CD4-positive, alpha-beta T cell (primary cell): ENCODE measurements around the gene CAMK4. TPM values are rescaled to one million over a fixed set of nuclear protein-coding genes. Genes with fewer than 3 reads are reported as not detected.

Source experiments
- ATAC-seq: fragments of 200-7000 bp; cut with Tn5 transposase; one replicate; pipeline ENCODE4 v1.10.0; 2022; ENCODE audit warnings: mild to moderate bottlenecking; ENCODE audit not compliant: poor library complexity
- CTCF ChIA-PET: fragments of 350-600 bp; sonication (Branson Sonifier 250); formaldehyde crosslinking; loops from one replicate; lab custom pipeline; 2021; ENCODE audit warnings: antibody characterized with exemption, inconsistent platforms; lab: Charles Lee
- POLR2A ChIA-PET: fragments of 350-600 bp; sonication (Branson Sonifier 250); formaldehyde crosslinking; loops from one replicate; lab custom pipeline; 2021; ENCODE audit warnings: antibody characterized with exemption, inconsistent platforms; lab: Charles Lee
- DNase-seq, 14 experiments: peaks; one replicate each; pipeline ENCODE4 v3.0.0-alpha.2; 2013 to 2020; ENCODE audit warnings: mixed read lengths in 2 of 14
- H3K27ac ChIP-seq, 2 donors: one replicate each; pipeline versions ENCODE4 v1.5.1 to v1.7.0; 2013; ENCODE audit warnings: low read length in 2 of 2, low read depth in 1 of 2, mild to moderate bottlenecking in 1 of 2
- H3K27me3 ChIP-seq, 2 experiments: 1 replicate in 1 of 2; 2 replicates in 1 of 2; pipeline versions ENCODE4 v1.6.1 to v1.7.0; 2013; ENCODE audit warnings: low read length in 2 of 2, control low read depth in 1 of 2, mild to moderate bottlenecking in 1 of 2, moderate library complexity in 1 of 2; ENCODE audit not compliant: insufficient read depth in 2 of 2, control insufficient read depth in 1 of 2
- H3K36me3 ChIP-seq: one replicate; pipeline ENCODE4 v1.6.1; 2013; ENCODE audit warnings: low read length, control low read depth; ENCODE audit not compliant: insufficient read depth
- H3K4me1 ChIP-seq: one replicate; pipeline ENCODE4 v1.6.1; 2013; ENCODE audit warnings: low read length, control low read depth; ENCODE audit not compliant: insufficient read depth
- H3K4me3 ChIP-seq: one replicate; pipeline ENCODE4 v1.5.1; 2013; ENCODE audit warnings: mild to moderate bottlenecking, low read length, moderate library complexity
- H3K9me3 ChIP-seq, 2 experiments: 1 replicate in 1 of 2; 2 replicates in 1 of 2; pipeline versions ENCODE4 v1.6.1 to v1.7.0; 2013; ENCODE audit warnings: low read length in 2 of 2, mild to moderate bottlenecking in 2 of 2, control low read depth in 1 of 2, moderate library complexity in 1 of 2; ENCODE audit not compliant: control insufficient read depth in 1 of 2, insufficient read depth in 1 of 2
- H3K27ac Mint-ChIP-seq: one replicate; pipeline ENCODE4 v1.8.0; 2020; ENCODE audit warnings: mixed read lengths
- H3K27me3 Mint-ChIP-seq: one replicate; pipeline ENCODE4 v1.8.0; 2021; ENCODE audit warnings: mixed read lengths
- H3K36me3 Mint-ChIP-seq: one replicate; pipeline ENCODE4 v1.8.0; 2021; ENCODE audit warnings: low read depth, mixed read lengths
- H3K4me1 Mint-ChIP-seq: one replicate; pipeline ENCODE4 v1.8.0; 2021; ENCODE audit warnings: low read depth, mixed read lengths
- H3K4me3 Mint-ChIP-seq: one replicate; pipeline ENCODE4 v1.8.0; 2020; ENCODE audit warnings: mild to moderate bottlenecking, mixed read lengths
- H3K9me3 Mint-ChIP-seq: one replicate; pipeline ENCODE4 v1.8.0; 2020; ENCODE audit warnings: mixed read lengths
- intact Hi-C, 2 experiments: fragments of 100-400 bp; cut with DNase I in 1 of 2; cut with micrococcal nuclease in 1 of 2; formaldehyde crosslinking; loops; one replicate each; pipeline versions ENCODE4 v1.15.1 to v1.9.0; 2023 to 2025; cut with DNase I, micrococcal nuclease
- total RNA-seq, 174 experiments: library from RNA in 2 of 174; stranded (reverse) in 2 of 174; gene quantifications; one replicate each; pipeline ENCODE4 v1.2.3 and lab custom pipeline; 2021 to 2026
- TF ChIP-seq, protein P1 (sequence below): fragments of 200-600 bp; IDR thresholded peaks from one replicate; pipeline ENCODE4 v1.8.0; 2022; ENCODE audit warnings: antibody characterized with exemption, mild to moderate bottlenecking

CAMK4 gene
- total RNA-seq, 2 experiments from 2014 or later: 202 to 225 TPM

DNA sequence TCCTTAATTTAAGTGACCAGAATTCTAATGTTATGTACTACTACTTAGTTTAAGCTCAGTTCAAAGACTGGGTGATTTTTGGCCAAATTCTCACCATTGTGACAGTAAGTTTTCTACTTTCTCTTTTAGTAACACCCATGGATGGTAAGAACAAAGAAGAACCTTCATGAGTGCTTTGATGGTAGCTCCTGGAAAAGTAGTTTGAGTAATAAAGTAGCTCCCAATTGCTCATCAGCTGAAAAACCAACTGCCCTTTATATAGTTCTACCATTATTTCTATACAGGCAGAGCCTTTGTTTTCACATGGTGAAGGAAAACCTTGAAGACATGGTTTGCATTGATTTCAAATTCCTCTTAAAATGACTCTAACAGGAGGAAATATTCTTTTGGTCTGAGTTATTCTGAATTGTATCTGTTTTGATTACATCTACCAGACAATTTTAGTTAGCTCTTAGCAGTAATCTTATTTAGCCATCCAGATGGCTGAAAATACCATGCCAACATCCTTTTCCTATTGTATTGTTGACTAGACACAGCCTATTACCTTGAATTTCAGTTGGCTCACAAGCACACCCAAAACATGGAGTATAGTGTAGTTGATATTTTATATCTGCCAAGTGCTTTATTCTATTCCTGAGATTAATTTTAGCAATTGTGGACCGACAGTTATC lies 311.8 kb downstream of the CAMK4 start:
- Mint-ChIP-seq H3K36me3 (no peaks in the 10 kb centered on the region), H3K4me3 (no peak overlapping the region), H3K27me3 (peaks cover 14% of the 10 kb centered on the region), H3K27ac (no peak overlapping the region), H3K4me1 (peaks cover 5% of the 10 kb centered on the region), H3K9me3 (no peaks in the 10 kb centered on the region)
- intact Hi-C loops: loop anchor here in 1 of 2 experiments (5.0 kb wide), 1 partner anchor 226 kb away; no protein-coding TSS in a partner anchor
- ChIA-PET CTCF (no interaction called here), POLR2A (no interaction called here)
- H3K27ac ChIP-seq: no peak overlapping the region
- DNase-seq: no peak
- no peaks in the 10 kb centered on the region for H3K36me3 ChIP-seq
- ATAC-seq: no peak
- H3K27me3 ChIP-seq: peaks cover 0 to 5% of the 10 kb centered on the region in 2 experiments
- H3K4me3 ChIP-seq: no peak overlapping the region
- no peaks in the 10 kb centered on the region for H3K9me3 ChIP-seq
- TF ChIP-seq, protein P1, sequence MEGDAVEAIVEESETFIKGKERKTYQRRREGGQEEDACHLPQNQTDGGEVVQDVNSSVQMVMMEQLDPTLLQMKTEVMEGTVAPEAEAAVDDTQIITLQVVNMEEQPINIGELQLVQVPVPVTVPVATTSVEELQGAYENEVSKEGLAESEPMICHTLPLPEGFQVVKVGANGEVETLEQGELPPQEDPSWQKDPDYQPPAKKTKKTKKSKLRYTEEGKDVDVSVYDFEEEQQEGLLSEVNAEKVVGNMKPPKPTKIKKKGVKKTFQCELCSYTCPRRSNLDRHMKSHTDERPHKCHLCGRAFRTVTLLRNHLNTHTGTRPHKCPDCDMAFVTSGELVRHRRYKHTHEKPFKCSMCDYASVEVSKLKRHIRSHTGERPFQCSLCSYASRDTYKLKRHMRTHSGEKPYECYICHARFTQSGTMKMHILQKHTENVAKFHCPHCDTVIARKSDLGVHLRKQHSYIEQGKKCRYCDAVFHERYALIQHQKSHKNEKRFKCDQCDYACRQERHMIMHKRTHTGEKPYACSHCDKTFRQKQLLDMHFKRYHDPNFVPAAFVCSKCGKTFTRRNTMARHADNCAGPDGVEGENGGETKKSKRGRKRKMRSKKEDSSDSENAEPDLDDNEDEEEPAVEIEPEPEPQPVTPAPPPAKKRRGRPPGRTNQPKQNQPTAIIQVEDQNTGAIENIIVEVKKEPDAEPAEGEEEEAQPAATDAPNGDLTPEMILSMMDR: no peak
- peaks cover 4% of the 10 kb centered on the region for H3K4me1 ChIP-seq

DNA sequence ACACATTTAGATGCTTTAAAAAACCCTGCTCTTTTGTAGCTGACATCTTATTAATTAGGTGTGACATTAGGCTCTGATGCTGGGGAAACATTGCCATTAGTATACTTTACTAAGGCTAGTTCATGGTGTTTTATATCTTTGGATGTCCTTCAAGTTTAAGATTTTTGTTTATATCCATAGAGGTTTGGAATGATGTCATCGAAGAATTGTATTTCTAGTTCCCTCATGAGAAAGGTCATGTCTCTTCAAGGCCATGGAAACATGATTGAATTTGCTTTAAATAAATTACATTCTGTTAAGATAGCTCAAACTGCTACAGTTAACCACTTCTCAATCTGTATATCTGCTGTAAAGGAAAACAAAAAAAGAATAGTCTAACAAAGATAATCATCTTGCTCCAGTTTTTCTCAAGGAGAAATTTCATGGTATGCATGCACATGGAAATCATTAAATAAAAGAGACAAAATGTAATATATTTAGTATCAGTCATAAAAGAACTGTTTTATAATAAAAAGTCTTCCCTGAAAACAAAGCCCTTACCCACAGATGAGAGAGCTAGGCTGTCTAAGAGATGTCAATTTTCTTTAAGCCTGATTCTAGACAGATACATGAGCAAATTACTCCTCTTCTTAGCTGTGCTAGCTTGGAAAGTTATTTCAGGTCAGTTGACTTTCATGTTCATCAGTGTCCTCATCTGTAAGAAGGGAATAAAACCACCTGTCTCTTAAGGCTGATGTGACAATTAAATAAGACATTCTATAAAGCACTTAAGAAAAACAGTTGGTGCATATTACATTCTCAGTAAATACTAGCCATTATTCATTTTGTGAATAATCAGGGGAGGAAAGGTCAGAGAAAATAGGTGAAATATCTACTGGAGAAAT lies 313.2 kb downstream of the CAMK4 start:
- Mint-ChIP-seq H3K4me1 (no peaks in the 10 kb centered on the region), H3K9me3 (no peaks in the 10 kb centered on the region), H3K4me3 (no peak overlapping the region), H3K27ac (no peak overlapping the region), H3K36me3 (no peaks in the 10 kb centered on the region), H3K27me3 (peaks cover 14% of the 10 kb centered on the region)
- Histone ChIP-seq H3K27ac (no peak overlapping the region), H3K9me3 (no peaks in the 10 kb centered on the region), H3K27me3 (peaks cover 0 to 5% of the 10 kb centered on the region in 2 experiments), H3K36me3 (no peaks in the 10 kb centered on the region), H3K4me3 (no peak overlapping the region), H3K4me1 (no peaks in the 10 kb centered on the region)
- CTCF ChIA-PET: no interaction called here
- POLR2A ChIA-PET: no interaction called here
- TF ChIP-seq, protein P1: no peak
- ATAC-seq: no peak
- no peak for DNase-seq
- intact Hi-C loops: loop anchor here in 1 of 2 experiments (5.0 kb wide), 1 partner anchor 225 kb away; no protein-coding TSS in a partner anchor

Other genes starting within 250 kb of the CAMK4 start
- gene TSLP, start 152.7 kb upstream of the CAMK4 start, total RNA-seq: not detected
- 10 to 100 TPM; 22.0 to 22.4 TPM for gene WDR36, start 132.0 kb upstream of the CAMK4 start, total RNA-seq